MG63 (cell line): ENCODE data around the gene CSN1S1. TPM values are rescaled to one million over a fixed set of nuclear protein-coding genes. Genes with fewer than 3 reads are reported as not detected.
A peak's percentile ranks its signal among the peaks of the same experiment; 100 is the strongest.
"Not testable (repeated sequence)": the region's sequence is repeated elsewhere in the genome, so short reads cannot be mapped to it uniquely, and the experiment has no call there.

Source experiments
- DNase-seq: peaks from one replicate; pipeline ENCODE4 v3.0.0-alpha.2; 2020
- H3K27me3 ChIP-seq: fragments of 250-450 bp; sonication (Bioruptor Pico); 2 replicates; pipeline ENCODE4 v1.5.1; 2020; ENCODE audit warnings: mild to moderate bottlenecking, moderate library complexity
- H3K36me3 ChIP-seq: fragments of 250-450 bp; sonication (Bioruptor Pico); 2 replicates; pipeline ENCODE4 v1.5.1; 2020; ENCODE audit warnings: mild to moderate bottlenecking, moderate library complexity
- H3K4me3 ChIP-seq: fragments of 250-450 bp; sonication (Bioruptor Pico); 2 replicates; pipeline ENCODE4 v1.5.1; 2020; ENCODE audit warnings: mild to moderate bottlenecking, moderate library complexity
- H3K9me3 ChIP-seq: fragments of 250-450 bp; sonication (Bioruptor Pico); 2 replicates; pipeline ENCODE4 v1.5.1; 2020; ENCODE audit warnings: mild to moderate bottlenecking, moderate library complexity
- total RNA-seq: library from RNA; depleted of rRNA; stranded (reverse); fragments of >200 nt; shearing (Covaris generic); gene quantifications from 2 replicates; pipeline ENCODE4 v1.2.3, GENCODE V29; 2014; ENCODE audit warnings: low replicate concordance; rRNA removed

Gene CSN1S1
- total RNA-seq, result not detected in 2 replicates

GRCh38 chr4:69930768-69931167 is at the start of gene CSN1S1:
TSS of gene CSN1S1 (plus strand) at chr4:69931068. CDS start at chr4:69932556, 1,488 bp downstream.
- DNase-seq, result no peak
- no peaks in the 10 kb centered on the region for H3K27me3 ChIP-seq
- no peaks in the 10 kb centered on the region for H3K36me3 ChIP-seq
- H3K4me3 ChIP-seq, result no peak within 1 kb of the TSS
- H3K9me3 ChIP-seq, result no peaks in the 10 kb centered on the region

- no peaks in the 10 kb centered on the region for H3K36me3 ChIP-seq
- no peak overlapping the region for H3K4me3 ChIP-seq
- H3K27me3 ChIP-seq, result no peaks in the 10 kb centered on the region
- peak; percentile 1 for DNase-seq
- H3K9me3 ChIP-seq, result no peaks in the 10 kb centered on the region
Measured at GRCh38 chr4:69881173-69881773, 49.6 kb upstream of the CSN1S1 start.

- Histone ChIP-seq H3K36me3 (no peaks in the 10 kb centered on the region), H3K4me3 (no peak overlapping the region), H3K9me3 (no peaks in the 10 kb centered on the region), H3K27me3 (no peaks in the 10 kb centered on the region)
- no peak for DNase-seq
Measured at GRCh38 chr4:69882150-69882549, 48.7 kb upstream of the CSN1S1 start.

GRCh38 chr4:69888336-69888735 is 42.5 kb upstream of the CSN1S1 start:
- no peak for DNase-seq
- H3K36me3 ChIP-seq, result no peaks in the 10 kb centered on the region
- no peak overlapping the region for H3K4me3 ChIP-seq
- H3K27me3 ChIP-seq, result no peaks in the 10 kb centered on the region
- H3K9me3 ChIP-seq, result no peaks in the 10 kb centered on the region

- Histone ChIP-seq H3K9me3 (no peaks in the 10 kb centered on the region), H3K4me3 (no peak overlapping the region), H3K27me3 (no peaks in the 10 kb centered on the region), H3K36me3 (no peaks in the 10 kb centered on the region)
- no peak for DNase-seq
Measured at GRCh38 chr4:69894186-69894585, 36.7 kb upstream of the CSN1S1 start.

- no peak for DNase-seq
- Histone ChIP-seq H3K27me3 (no peaks in the 10 kb centered on the region), H3K9me3 (no peaks in the 10 kb centered on the region), H3K36me3 (no peaks in the 10 kb centered on the region), H3K4me3 (no peak overlapping the region)
Measured at GRCh38 chr4:69894721-69895120, 36.1 kb upstream of the CSN1S1 start.

GRCh38 chr4:69896530-69897116 is 34.2 kb upstream of the CSN1S1 start:
- no peaks in the 10 kb centered on the region for H3K36me3 ChIP-seq
- H3K9me3 ChIP-seq, result no peaks in the 10 kb centered on the region
- no peak overlapping the region for H3K4me3 ChIP-seq
- no peaks in the 10 kb centered on the region for H3K27me3 ChIP-seq
- no peak for DNase-seq

- Histone ChIP-seq H3K9me3 (no peaks in the 10 kb centered on the region), H3K36me3 (no peaks in the 10 kb centered on the region), H3K4me3 (no peak overlapping the region), H3K27me3 (no peaks in the 10 kb centered on the region)
- DNase-seq, result no peak
Measured at GRCh38 chr4:69907151-69907550, 23.7 kb upstream of the CSN1S1 start.

- H3K36me3 ChIP-seq, result no peaks in the 10 kb centered on the region
Measured at GRCh38 chr4:69909195-69909594, 21.7 kb upstream of the CSN1S1 start.

GRCh38 chr4:69910016-69910782 is 20.7 kb upstream of the CSN1S1 start:
- no peaks in the 10 kb centered on the region for H3K9me3 ChIP-seq
- DNase-seq, result no peak
- no peaks in the 10 kb centered on the region for H3K27me3 ChIP-seq
- no peaks in the 10 kb centered on the region for H3K36me3 ChIP-seq
- H3K4me3 ChIP-seq, result no peak overlapping the region

More at GRCh38 chr4:69909195-69909594, 21.7 kb upstream of the CSN1S1 start:
- H3K9me3 ChIP-seq, result no peaks in the 10 kb centered on the region
- no peak overlapping the region for H3K4me3 ChIP-seq
- H3K27me3 ChIP-seq, result no peaks in the 10 kb centered on the region
- DNase-seq, result no peak

- Histone ChIP-seq H3K4me3 (no peak overlapping the region), H3K27me3 (no peaks in the 10 kb centered on the region), H3K9me3 (no peaks in the 10 kb centered on the region), H3K36me3 (no peaks in the 10 kb centered on the region)
- no peak for DNase-seq
Measured at GRCh38 chr4:69920874-69921273, 10.0 kb upstream of the CSN1S1 start.

GRCh38 chr4:69923782-69924410 is 7.0 kb upstream of the CSN1S1 start:
- not testable (repeated sequence) for H3K4me3 ChIP-seq, H3K27me3 ChIP-seq, DNase-seq, H3K36me3 ChIP-seq, H3K9me3 ChIP-seq

- no peak for DNase-seq
- Histone ChIP-seq H3K27me3 (no peaks in the 10 kb centered on the region), H3K36me3 (no peaks in the 10 kb centered on the region), H3K4me3 (no peak overlapping the region), H3K9me3 (no peaks in the 10 kb centered on the region)
Measured at GRCh38 chr4:69934150-69934549, 3.3 kb downstream of the CSN1S1 start.

GRCh38 chr4:69936566-69936965 is 5.7 kb downstream of the CSN1S1 start:
- Histone ChIP-seq H3K27me3 (no peaks in the 10 kb centered on the region), H3K36me3 (no peaks in the 10 kb centered on the region), H3K4me3 (no peak overlapping the region), H3K9me3 (no peaks in the 10 kb centered on the region)
- no peak for DNase-seq

GRCh38 chr4:69951602-69952001 is 20.7 kb downstream of the CSN1S1 start:
- H3K36me3 ChIP-seq, result no peaks in the 10 kb centered on the region

GRCh38 chr4:69957209-69957608 is 26.3 kb downstream of the CSN1S1 start:
- Histone ChIP-seq H3K27me3 (no peaks in the 10 kb centered on the region), H3K36me3 (no peaks in the 10 kb centered on the region), H3K4me3 (no peak overlapping the region), H3K9me3 (no peaks in the 10 kb centered on the region)
- DNase-seq, result peak; percentile 33

More at GRCh38 chr4:69951602-69952001, 20.7 kb downstream of the CSN1S1 start:
- H3K9me3 ChIP-seq, result no peaks in the 10 kb centered on the region
- H3K4me3 ChIP-seq, result no peak overlapping the region
- H3K27me3 ChIP-seq, result no peaks in the 10 kb centered on the region
- no peak for DNase-seq

GRCh38 chr4:69965628-69966027 is 34.8 kb downstream of the CSN1S1 start, which contains the start of gene CSN2:
TSS of gene CSN2 (minus strand) at chr4:69965728. CDS start at chr4:69960995, 4,733 bp downstream.
- no peak for DNase-seq
- Histone ChIP-seq H3K4me3 (no peak within 1 kb of the TSS), H3K27me3 (no peaks in the 10 kb centered on the region), H3K36me3 (no peaks in the 10 kb centered on the region), H3K9me3 (no peaks in the 10 kb centered on the region)
